ENCODE results near the gene MBD4.
"Not testable (repeated sequence)": the region's sequence is repeated elsewhere in the genome, so short reads cannot be mapped to it uniquely, and the experiment has no call there.

Gene MBD4

DNA sequence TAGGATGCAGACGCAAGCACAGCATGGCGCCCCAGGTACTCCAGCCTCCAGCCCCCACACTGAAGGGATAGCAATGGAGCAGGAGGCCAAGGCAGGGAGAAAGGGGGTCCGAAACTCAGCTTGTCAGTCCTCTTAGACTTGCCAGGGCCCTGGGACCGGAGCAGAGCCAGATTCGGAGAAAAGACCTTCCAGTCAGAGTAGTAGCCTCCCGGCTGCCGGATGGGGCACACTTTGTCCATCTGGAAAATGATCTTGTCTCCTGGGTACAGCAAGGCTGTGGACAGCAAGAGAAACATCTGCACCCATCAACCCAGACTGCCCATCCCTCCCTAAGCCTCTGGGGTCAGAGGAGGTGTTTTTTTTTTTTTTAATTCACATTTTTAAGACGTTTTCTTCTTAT lies 35.6 kb downstream of the MBD4 start:
- Histone ChIP-seq H3K27ac (ENCODE audit: low read depth, low read length) (no peak overlapping the region), H3K9ac (ENCODE audit: low read depth, low read length) (no peak overlapping the region), H3K9me3 (ENCODE audit: insufficient read depth, low read depth, low read length) (no peaks in the 10 kb centered on the region), H3K36me3 (ENCODE audit: insufficient read depth, low read length) (no peaks in the 10 kb centered on the region), H3K4me1 (ENCODE audit: insufficient read depth, low read length) (no peaks in the 10 kb centered on the region), H3K4me3 (ENCODE audit: low read length) (no peak overlapping the region), H3K27me3 (ENCODE audit: insufficient read depth, low read length) (no peaks in the 10 kb centered on the region)
- 93% methylated on average over 7 of the region's 8 CpGs for WGBS

DNA sequence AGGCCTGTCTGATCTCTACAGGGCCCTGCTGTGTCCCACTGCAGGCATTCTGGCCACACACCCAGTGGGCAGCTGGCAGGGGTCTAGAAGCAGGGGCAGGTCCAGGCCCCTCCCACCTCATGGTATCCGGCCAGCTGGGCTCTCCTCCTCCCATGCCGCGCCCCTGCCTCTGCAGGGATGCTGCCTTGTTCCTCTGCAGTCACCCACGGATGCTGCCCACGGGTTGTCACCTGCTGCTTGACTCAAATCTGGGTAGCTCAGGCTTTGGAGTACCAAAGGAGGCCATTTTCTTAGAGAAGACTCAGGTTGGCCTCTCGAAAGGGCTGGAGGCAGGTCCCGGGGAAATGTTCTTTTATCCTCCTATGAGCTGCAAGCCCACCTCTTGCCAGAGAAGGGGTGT lies 36.3 kb downstream of the MBD4 start:
- H3K27ac ChIP-seq (ENCODE audit: low read depth, low read length): no peak overlapping the region
- H3K9ac ChIP-seq (ENCODE audit: low read depth, low read length): no peak overlapping the region
- no peaks in the 10 kb centered on the region for H3K27me3 ChIP-seq (ENCODE audit: insufficient read depth, low read length)
- H3K4me1 ChIP-seq (ENCODE audit: insufficient read depth, low read length): no peaks in the 10 kb centered on the region
- 89% methylated on average over 7 of the region's 7 CpGs for WGBS
- H3K4me3 ChIP-seq (ENCODE audit: low read length): no peak overlapping the region
- H3K36me3 ChIP-seq (ENCODE audit: insufficient read depth, low read length): no peaks in the 10 kb centered on the region
- H3K9me3 ChIP-seq (ENCODE audit: insufficient read depth, low read depth, low read length): no peaks in the 10 kb centered on the region

DNA sequence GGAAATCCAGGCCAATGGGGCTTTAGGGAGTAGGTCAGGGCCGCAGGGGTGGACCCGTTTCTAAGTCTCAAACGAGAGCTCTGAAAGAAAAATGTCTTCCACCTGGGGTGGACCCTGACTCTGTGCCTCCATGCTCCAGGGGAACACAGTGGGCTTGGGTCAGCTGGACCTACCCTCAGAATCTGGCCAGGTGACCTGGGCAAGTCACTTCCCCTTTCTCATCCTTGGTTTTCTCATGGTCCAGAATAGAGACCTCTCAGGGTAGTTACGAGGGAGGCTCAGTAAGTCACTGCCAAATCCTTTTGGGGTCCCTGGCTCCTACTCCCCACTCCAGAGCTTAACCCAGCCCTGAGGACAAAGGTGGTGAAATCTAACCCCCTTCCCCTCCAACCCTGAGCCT lies 37.1 kb downstream of the MBD4 start:
- H3K4me3 ChIP-seq (ENCODE audit: low read length): no peak overlapping the region
- H3K9ac ChIP-seq (ENCODE audit: low read depth, low read length): no peak overlapping the region
- H3K27ac ChIP-seq (ENCODE audit: low read depth, low read length): no peak overlapping the region
- H3K36me3 ChIP-seq (ENCODE audit: insufficient read depth, low read length): peaks cover 1% of the 10 kb centered on the region; the same call in 1 of the 2 replicates
- H3K27me3 ChIP-seq (ENCODE audit: insufficient read depth, low read length): no peaks in the 10 kb centered on the region
- 95% methylated on average over 4 of the region's 4 CpGs for WGBS
- H3K9me3 ChIP-seq (ENCODE audit: insufficient read depth, low read depth, low read length): no peaks in the 10 kb centered on the region
- H3K4me1 ChIP-seq (ENCODE audit: insufficient read depth, low read length): 0 out of 2 replicates have a peak, but pooled peaks cover 4% of the 10 kb centered on the region

DNA sequence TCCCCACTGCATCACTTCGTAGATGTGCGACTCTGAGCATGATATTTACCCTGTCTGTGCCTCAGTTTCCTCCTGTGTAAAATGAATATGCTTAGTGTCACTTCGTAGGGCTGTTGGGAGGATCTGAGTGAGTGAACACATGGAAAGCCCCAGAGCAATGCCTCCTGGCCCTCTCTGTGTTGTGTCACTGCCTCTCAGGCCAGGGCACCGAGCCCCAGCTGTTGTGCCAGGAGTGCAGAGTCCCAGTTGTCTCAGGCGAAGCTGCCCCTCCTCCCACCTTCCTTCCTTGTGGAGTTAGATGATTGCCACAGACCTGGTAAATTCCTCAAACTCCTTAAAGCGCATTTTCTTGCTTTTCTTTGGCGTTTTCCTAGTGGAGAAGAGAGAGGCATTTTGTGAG lies 37.5 kb downstream of the MBD4 start:
- Histone ChIP-seq H3K4me1 (ENCODE audit: insufficient read depth, low read length) (0 out of 2 replicates have a peak, but pooled peaks cover 4% of the 10 kb centered on the region), H3K9ac (ENCODE audit: low read depth, low read length) (no peak overlapping the region), H3K27me3 (ENCODE audit: insufficient read depth, low read length) (no peaks in the 10 kb centered on the region), H3K27ac (ENCODE audit: low read depth, low read length) (no peak overlapping the region), H3K36me3 (ENCODE audit: insufficient read depth, low read length) (peaks cover 3% of the 10 kb centered on the region; the same call in 1 of the 2 replicates), H3K4me3 (ENCODE audit: low read length) (no peak overlapping the region), H3K9me3 (ENCODE audit: insufficient read depth, low read depth, low read length) (no peaks in the 10 kb centered on the region)
- 92% methylated on average over 6 of the region's 7 CpGs for WGBS

DNA sequence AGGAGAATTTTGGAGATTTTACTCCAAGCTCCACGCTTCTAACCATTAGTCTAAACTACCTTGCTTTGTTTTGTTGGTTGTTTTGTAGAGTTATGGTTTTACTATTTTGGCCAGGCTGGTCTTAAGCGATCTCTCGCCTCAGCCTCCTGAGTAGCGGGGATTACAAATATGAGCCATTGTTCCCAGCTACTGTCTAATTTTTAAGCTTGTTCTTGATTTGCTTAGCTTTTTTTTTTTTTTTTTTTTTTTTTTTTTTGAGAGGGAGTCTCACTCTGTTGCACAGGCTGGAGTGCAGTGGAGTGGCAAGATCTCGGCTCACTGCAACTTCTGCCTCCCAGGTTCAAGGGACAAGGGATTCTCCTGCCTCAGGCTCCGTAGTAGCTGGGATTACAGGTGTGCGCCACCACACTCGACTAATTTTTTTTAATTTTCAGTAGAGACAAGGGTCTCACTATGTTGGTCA lies 39.8 kb downstream of the MBD4 start:
- peak overlapping the region; percentile 70; the same call in 1 of the 2 replicates for H3K9ac ChIP-seq (ENCODE audit: low read depth, low read length)
- H3K4me3 ChIP-seq (ENCODE audit: low read length): peak overlapping the region; percentile 80
- H3K27ac ChIP-seq (ENCODE audit: low read depth, low read length): peak overlapping the region; percentile 79
- H3K9me3 ChIP-seq (ENCODE audit: insufficient read depth, low read depth, low read length): no peaks in the 10 kb centered on the region
- 0 out of 2 replicates have a peak, but pooled peaks cover 4% of the 10 kb centered on the region for H3K4me1 ChIP-seq (ENCODE audit: insufficient read depth, low read length)
- WGBS: 93% methylated on average over 7 of the region's 8 CpGs
- H3K27me3 ChIP-seq (ENCODE audit: insufficient read depth, low read length): no peaks in the 10 kb centered on the region
- H3K36me3 ChIP-seq (ENCODE audit: insufficient read depth, low read length): peaks cover 22% of the 10 kb centered on the region

DNA sequence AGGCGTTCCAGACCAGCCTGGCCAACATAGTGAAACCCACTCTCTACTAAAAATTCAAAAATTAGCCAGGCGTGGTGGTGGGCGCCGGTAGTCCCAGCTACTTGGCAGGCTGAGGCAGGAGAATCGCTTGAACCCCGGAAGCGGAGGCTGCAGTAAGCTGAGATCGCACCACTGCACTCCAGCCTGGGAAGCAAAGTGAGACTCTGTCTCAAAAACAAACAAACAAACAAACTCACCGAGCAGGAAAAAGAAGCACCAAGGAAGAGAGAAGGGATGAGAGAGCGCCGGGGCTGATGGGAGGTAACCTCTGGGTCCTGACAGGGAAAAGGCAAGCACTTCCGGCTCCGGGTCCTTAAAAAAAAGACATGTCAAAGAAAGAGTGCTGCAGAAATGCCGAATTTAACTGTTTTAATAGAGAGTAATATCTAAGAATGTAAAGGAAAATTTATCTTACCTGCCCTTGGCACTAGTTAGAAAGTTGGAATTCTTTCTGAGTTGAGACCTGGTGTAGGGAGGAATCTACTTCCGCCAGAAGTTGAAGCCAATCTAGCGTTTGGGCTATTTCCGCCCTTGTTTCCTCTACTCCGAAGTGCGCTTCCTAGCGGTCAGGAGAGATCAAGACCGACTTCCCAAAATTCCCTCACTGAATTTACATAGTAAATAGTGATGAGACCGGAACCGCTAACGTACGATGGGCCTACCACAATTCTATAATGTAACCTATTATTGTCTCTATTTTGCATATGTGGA lies 40.4 kb downstream of the MBD4 start:
- WGBS: under 1% methylated on average over 21 of the region's 25 CpGs
- H3K27ac ChIP-seq (ENCODE audit: low read depth, low read length): peak overlapping the region; percentile 79
- H3K9ac ChIP-seq (ENCODE audit: low read depth, low read length): peak overlapping the region; percentile 70
- H3K4me1 ChIP-seq (ENCODE audit: insufficient read depth, low read length): 0 out of 2 replicates have a peak, but pooled peaks cover 4% of the 10 kb centered on the region
- peak overlapping the region; percentile 80 for H3K4me3 ChIP-seq (ENCODE audit: low read length)
- H3K27me3 ChIP-seq (ENCODE audit: insufficient read depth, low read length): no peaks in the 10 kb centered on the region
- H3K36me3 ChIP-seq (ENCODE audit: insufficient read depth, low read length): peaks cover 22% of the 10 kb centered on the region
- no peaks in the 10 kb centered on the region for H3K9me3 ChIP-seq (ENCODE audit: insufficient read depth, low read depth, low read length)

DNA sequence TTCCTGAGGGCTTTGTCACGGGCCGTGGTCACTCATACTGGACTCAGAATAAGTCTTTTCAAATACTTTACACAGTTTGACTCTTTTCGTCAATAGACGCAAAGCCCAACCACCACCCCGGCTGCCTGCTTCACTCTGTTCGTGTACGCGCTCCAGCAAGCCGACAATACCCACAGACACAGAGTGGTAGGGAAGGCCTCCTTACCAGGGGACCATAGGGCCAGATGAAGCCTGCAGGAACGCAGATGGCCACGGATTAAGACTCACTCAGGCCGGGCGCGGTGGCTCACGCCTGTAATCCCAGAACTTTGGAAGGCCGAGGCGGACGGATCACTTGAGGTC lies 41.0 kb downstream of the MBD4 start:
- H3K4me1 ChIP-seq (ENCODE audit: insufficient read depth, low read length): 0 out of 2 replicates have a peak, but pooled peaks cover 4% of the 10 kb centered on the region
- 2% methylated on average over 18 of the region's 18 CpGs for WGBS
- H3K9ac ChIP-seq (ENCODE audit: low read depth, low read length): peak overlapping the region; percentile 70
- H3K9me3 ChIP-seq (ENCODE audit: insufficient read depth, low read depth, low read length): no peaks in the 10 kb centered on the region
- H3K27me3 ChIP-seq (ENCODE audit: insufficient read depth, low read length): no peaks in the 10 kb centered on the region
- H3K4me3 ChIP-seq (ENCODE audit: low read length): peak overlapping the region; percentile 80
- peak overlapping the region; percentile 79 for H3K27ac ChIP-seq (ENCODE audit: low read depth, low read length)
- peaks cover 22% of the 10 kb centered on the region for H3K36me3 ChIP-seq (ENCODE audit: insufficient read depth, low read length)

DNA sequence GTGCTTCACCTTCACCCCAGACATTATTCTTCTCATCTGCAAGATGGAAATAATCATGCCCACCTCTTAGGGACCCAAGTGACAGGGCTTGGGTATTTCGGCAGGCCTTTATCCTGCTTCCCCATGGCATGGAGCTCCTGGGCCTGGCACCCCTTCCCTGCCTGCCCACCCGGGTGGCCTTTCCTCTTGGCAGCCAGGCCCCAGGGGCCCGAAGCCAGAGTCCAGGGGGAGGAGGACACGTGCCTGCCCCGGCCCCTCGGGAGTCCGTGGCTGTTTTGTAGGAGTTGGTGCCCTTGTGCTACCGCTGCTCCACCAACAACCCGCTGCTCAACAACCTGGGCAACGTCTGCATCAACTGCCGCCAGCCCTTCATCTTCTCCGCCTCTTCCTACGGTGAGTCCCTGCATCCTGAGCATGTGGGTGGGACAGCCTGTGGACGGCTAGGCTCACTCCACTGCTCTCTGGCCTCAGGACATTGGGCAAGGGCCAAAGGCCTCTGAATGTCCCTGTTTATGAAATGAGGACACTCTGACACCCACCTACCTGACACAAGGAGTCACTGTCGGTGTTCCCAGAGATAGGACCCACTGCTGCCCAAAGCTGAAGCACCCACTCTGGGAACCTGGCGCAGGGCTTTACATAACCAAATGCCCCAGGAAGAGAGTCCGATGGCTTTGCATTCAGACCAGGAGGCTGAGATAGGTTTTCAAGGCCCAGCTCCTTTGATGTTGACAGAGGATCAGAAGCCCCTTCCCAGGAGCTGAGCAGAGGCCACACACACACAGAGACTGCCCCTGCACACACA lies 45.8 kb downstream of the MBD4 start:
- peaks cover 63% of the 10 kb centered on the region for H3K36me3 ChIP-seq (ENCODE audit: insufficient read depth, low read length)
- WGBS: 90% methylated on average over 8 of the region's 17 CpGs
- not testable (repeated sequence) for H3K4me3 ChIP-seq (ENCODE audit: low read length)

DNA sequence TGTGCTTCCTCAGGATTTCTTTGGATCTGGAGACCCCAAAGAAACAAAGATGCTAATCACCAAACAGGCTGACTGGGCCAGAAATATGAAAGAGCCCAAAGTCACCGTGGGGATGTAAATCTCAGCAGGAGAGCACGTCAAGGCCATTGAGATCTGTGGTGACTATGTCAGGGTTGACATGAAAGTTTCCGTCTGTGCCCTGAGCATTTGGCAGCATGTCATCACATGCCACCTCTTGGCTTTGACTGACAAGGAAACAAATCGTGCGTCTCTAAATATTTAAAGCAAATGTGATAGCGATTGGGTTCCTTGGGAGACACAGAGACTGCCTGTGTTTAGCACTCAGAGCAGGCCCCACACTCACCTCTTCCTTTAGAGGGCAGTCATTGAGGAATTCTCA lies 46.5 kb downstream of the MBD4 start:
- H3K9ac ChIP-seq (ENCODE audit: low read depth, low read length): no peak overlapping the region
- no peak overlapping the region for H3K27ac ChIP-seq (ENCODE audit: low read depth, low read length)
- WGBS: 94% methylated on average over 6 of the region's 6 CpGs
- peaks cover 14% of the 10 kb centered on the region for H3K4me1 ChIP-seq (ENCODE audit: insufficient read depth, low read length)
- no peaks in the 10 kb centered on the region for H3K9me3 ChIP-seq (ENCODE audit: insufficient read depth, low read depth, low read length)
- peaks cover 63% of the 10 kb centered on the region for H3K36me3 ChIP-seq (ENCODE audit: insufficient read depth, low read length)
- no peak overlapping the region for H3K4me3 ChIP-seq (ENCODE audit: low read length)
- H3K27me3 ChIP-seq (ENCODE audit: insufficient read depth, low read length): no peaks in the 10 kb centered on the region

More for the DNA sequence above, 45.8 kb downstream of the MBD4 start:
- H3K4me1 ChIP-seq (ENCODE audit: insufficient read depth, low read length); H3K9ac ChIP-seq (ENCODE audit: low read depth, low read length); H3K27me3 ChIP-seq (ENCODE audit: insufficient read depth, low read length); H3K9me3 ChIP-seq (ENCODE audit: insufficient read depth, low read depth, low read length); H3K27ac ChIP-seq (ENCODE audit: low read depth, low read length): not testable (repeated sequence)

DNA sequence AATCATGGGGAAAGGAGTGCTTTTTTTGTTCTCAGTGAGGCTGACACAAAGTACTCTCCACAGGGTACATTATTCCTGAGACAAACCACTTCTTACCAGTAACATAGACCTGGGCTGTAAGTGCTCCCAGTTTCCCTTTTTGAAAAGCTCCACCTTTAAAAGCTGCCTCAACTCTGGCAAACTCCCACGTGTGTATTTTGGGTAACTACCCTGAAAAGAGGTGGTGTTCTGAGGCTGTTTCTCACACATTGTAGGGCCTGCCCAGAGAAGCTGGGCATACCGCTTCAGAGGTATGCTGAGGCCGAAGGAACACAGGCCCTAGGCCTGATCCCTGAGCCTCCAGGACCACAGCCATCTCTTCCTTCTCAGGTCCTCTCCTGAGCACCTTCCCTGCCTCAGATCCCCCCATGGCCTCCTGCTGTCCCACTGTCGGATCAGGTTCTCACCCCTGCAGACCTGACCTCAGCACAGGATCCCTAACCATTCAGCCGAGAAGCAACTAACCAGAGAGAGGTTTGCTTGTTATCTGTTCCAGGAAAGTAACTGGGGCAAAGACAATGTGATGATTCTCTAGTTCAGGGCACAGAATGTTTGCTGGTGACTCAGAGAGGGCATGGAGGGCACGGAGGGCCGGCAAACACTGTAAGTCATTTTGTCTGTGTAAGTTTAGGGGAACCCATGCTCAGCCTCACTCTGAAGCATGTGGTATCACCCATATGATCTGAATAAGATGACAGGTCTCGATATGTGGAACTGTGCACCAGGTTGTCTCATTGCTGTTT lies 47.5 kb downstream of the MBD4 start:
- H3K27ac ChIP-seq (ENCODE audit: low read depth, low read length); H3K9me3 ChIP-seq (ENCODE audit: insufficient read depth, low read depth, low read length); H3K9ac ChIP-seq (ENCODE audit: low read depth, low read length); H3K27me3 ChIP-seq (ENCODE audit: insufficient read depth, low read length); H3K4me3 ChIP-seq (ENCODE audit: low read length): not testable (repeated sequence)
- 91% methylated on average over 6 of the region's 8 CpGs for WGBS
- H3K36me3 ChIP-seq (ENCODE audit: insufficient read depth, low read length): peaks cover 69% of the 10 kb centered on the region
- peaks cover 19% of the 10 kb centered on the region for H3K4me1 ChIP-seq (ENCODE audit: insufficient read depth, low read length)

DNA sequence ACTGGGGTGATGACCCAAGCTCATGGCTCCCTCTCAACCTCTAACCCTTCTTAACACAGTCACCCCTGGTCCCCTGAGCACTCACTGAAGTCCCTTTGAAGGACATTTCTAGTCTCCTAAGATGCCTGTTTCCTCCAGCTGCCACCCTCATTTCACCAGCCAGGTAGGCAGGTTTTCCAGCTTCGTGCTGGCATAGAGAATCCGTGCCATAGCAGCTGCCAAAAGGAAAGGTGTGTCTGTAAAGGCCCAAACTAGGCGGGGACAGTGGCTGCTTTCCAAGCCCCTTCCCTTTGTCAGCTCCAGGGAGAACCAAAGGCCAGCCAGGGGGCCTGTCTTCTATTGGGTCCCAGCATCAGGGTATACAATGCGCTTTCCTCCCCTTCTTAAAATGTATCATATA lies 48.2 kb downstream of the MBD4 start:
- H3K9me3 ChIP-seq (ENCODE audit: insufficient read depth, low read depth, low read length); H3K4me3 ChIP-seq (ENCODE audit: low read length); H3K27me3 ChIP-seq (ENCODE audit: insufficient read depth, low read length); H3K27ac ChIP-seq (ENCODE audit: low read depth, low read length); H3K9ac ChIP-seq (ENCODE audit: low read depth, low read length): not testable (repeated sequence)
- H3K36me3 ChIP-seq (ENCODE audit: insufficient read depth, low read length): peaks cover 69% of the 10 kb centered on the region
- 96% methylated on average over 4 of the region's 4 CpGs for WGBS
- peaks cover 19% of the 10 kb centered on the region for H3K4me1 ChIP-seq (ENCODE audit: insufficient read depth, low read length)

All from HUES64 (cell line).